SU-DHL-6 (cell line): ENCODE data around the gene ATP2A2.

ENCODE experiments used
- H2AFZ ChIP-seq: fragments of 200-600 bp; sonication (generic); 2 replicates; pipeline ENCODE4 v1.6.1; 2014; ENCODE audit warnings: low read depth, mild to moderate bottlenecking, moderate library complexity, mixed read lengths, antibody characterized with exemption, low read length; ENCODE audit not compliant: severe bottlenecking
- H3F3A ChIP-seq: fragments of 200-600 bp; shearing (Covaris generic); 2 replicates; pipeline ENCODE4 v1.6.0; 2016; ENCODE audit warnings: antibody characterized with exemption, mild to moderate bottlenecking; ENCODE audit not compliant: insufficient read depth
- H3K27ac ChIP-seq: fragments of 200-600 bp; sonication (generic); 2 replicates; pipeline ENCODE4 v1.5.1; 2016; ENCODE audit warnings: low read depth, mild to moderate bottlenecking, low read length, moderate library complexity, mixed read lengths
- H3K27me3 ChIP-seq: fragments of 200-600 bp; sonication (generic), shearing (Covaris generic); 2 replicates; pipeline ENCODE4 v1.6.0; 2014; ENCODE audit warnings: mild to moderate bottlenecking, low read length
- H3K36me3 ChIP-seq: fragments of 200-600 bp; sonication (generic); 2 replicates; pipeline ENCODE4 v1.6.1; 2014; ENCODE audit warnings: mild to moderate bottlenecking, low read length, mixed read lengths
- H3K4me2 ChIP-seq: fragments of 300-600, 200-600 bp; shearing (Covaris generic), sonication (generic); 2 replicates; pipeline ENCODE4 v1.6.0; 2014; ENCODE audit warnings: low read length, low read depth, mild to moderate bottlenecking; ENCODE audit not compliant: poor library complexity, severe bottlenecking
- H3K4me3 ChIP-seq: fragments of 200-600 bp; sonication (generic); 2 replicates; pipeline ENCODE4 v1.5.1; 2014; ENCODE audit warnings: antibody characterized with exemption, low read length, mild to moderate bottlenecking, mixed read lengths; ENCODE audit not compliant: insufficient read depth, poor library complexity, severe bottlenecking
- H3K79me2 ChIP-seq: fragments of 200-600 bp; sonication (generic); 2 replicates; pipeline ENCODE4 v1.6.1; 2014; ENCODE audit warnings: mild to moderate bottlenecking, low read length, moderate library complexity; ENCODE audit not compliant: insufficient read depth
- H3K9ac ChIP-seq: fragments of 200-600 bp; sonication (generic); 2 replicates; pipeline ENCODE4 v1.7.0; 2014; ENCODE audit warnings: mild to moderate bottlenecking, low read length
- H3K9me2 ChIP-seq: fragments of 200-600 bp; sonication (generic); replicated peaks from 2 replicates; pipeline ENCODE4 v1.6.1; 2014; ENCODE audit warnings: low read length; ENCODE audit not compliant: insufficient read depth
- H3K9me3 ChIP-seq: fragments of 200-600 bp; sonication (generic); 2 replicates; pipeline ENCODE4 v1.6.1; 2014; ENCODE audit warnings: low read length, mixed read lengths; ENCODE audit not compliant: insufficient read depth
- H4K20me1 ChIP-seq: fragments of 200-600 bp; sonication (generic); 2 replicates; pipeline ENCODE4 v1.6.1; 2014; ENCODE audit warnings: low read depth, mild to moderate bottlenecking, antibody characterized with exemption, low read length, moderate library complexity, mixed read lengths
- EZH2phosphoT487 ChIP-seq: fragments of 200-600 bp; sonication (generic), shearing (Covaris generic); conservative IDR thresholded peaks from 2 replicates; pipeline ENCODE4 v1.6.1; 2018; ENCODE audit warnings: mild to moderate bottlenecking, antibody characterized with exemption, low read length, moderate library complexity, mixed read lengths
- TF ChIP-seq, protein P1 (sequence below): fragments of 200-600 bp; sonication (generic); IDR thresholded peaks from one replicate; pipeline ENCODE4 v1.5.1; 2017; ENCODE audit warnings: antibody characterized with exemption, mild to moderate bottlenecking, low read length, moderate library complexity; ENCODE audit not compliant: insufficient read depth, poor library complexity, severe bottlenecking

The ATP2A2 gene

GRCh38 chr12:110330544-110330943, 49.5 kb downstream of the ATP2A2 start:
- TF ChIP-seq, protein P1, sequence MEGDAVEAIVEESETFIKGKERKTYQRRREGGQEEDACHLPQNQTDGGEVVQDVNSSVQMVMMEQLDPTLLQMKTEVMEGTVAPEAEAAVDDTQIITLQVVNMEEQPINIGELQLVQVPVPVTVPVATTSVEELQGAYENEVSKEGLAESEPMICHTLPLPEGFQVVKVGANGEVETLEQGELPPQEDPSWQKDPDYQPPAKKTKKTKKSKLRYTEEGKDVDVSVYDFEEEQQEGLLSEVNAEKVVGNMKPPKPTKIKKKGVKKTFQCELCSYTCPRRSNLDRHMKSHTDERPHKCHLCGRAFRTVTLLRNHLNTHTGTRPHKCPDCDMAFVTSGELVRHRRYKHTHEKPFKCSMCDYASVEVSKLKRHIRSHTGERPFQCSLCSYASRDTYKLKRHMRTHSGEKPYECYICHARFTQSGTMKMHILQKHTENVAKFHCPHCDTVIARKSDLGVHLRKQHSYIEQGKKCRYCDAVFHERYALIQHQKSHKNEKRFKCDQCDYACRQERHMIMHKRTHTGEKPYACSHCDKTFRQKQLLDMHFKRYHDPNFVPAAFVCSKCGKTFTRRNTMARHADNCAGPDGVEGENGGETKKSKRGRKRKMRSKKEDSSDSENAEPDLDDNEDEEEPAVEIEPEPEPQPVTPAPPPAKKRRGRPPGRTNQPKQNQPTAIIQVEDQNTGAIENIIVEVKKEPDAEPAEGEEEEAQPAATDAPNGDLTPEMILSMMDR, result no peak
- no peak for TF ChIP-seq EZH2phosphoT487
- H3K9ac ChIP-seq, result no peak overlapping the region
- no peaks in the 10 kb centered on the region for H3K9me2 ChIP-seq
- H3F3A ChIP-seq, result peaks cover 12% of the 10 kb centered on the region
- peaks cover 59% of the 10 kb centered on the region for H3K79me2 ChIP-seq
- no peak overlapping the region for H2AFZ ChIP-seq
- no peak overlapping the region for H3K4me2 ChIP-seq
- no peak overlapping the region for H3K27ac ChIP-seq
- H3K4me3 ChIP-seq, result no peak overlapping the region
- no peaks in the 10 kb centered on the region for H3K27me3 ChIP-seq
- H3K9me3 ChIP-seq, result no peaks in the 10 kb centered on the region
- H3K36me3 ChIP-seq, result peaks cover 65% of the 10 kb centered on the region
- peaks cover 8% of the 10 kb centered on the region for H4K20me1 ChIP-seq

DNA sequence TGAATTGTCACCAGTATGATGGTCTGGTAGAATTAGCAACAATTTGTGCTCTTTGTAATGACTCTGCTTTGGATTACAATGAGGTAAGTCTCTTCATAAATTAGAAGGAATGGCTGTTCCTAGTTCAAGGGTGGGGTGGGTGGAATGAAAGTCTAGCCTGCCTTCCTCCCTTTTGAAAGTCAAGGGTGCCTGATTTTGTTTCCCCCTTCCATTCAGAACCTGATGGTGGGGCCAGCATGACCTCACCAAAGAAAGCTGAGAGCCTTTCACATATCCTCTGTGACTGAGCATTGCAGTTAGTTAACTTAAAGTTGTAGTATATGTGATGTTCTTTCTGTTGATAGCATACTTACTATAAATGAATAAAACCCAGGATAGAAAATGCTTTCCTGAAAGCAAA, 52.2 kb downstream of the ATP2A2 start:
- peaks cover 12% of the 10 kb centered on the region for H3F3A ChIP-seq
- peaks cover 36% of the 10 kb centered on the region for H3K79me2 ChIP-seq
- H3K4me3 ChIP-seq, result no peak overlapping the region
- no peak overlapping the region for H3K9ac ChIP-seq
- H3K4me2 ChIP-seq, result no peak overlapping the region
- H3K9me3 ChIP-seq, result no peaks in the 10 kb centered on the region
- no peak overlapping the region for H3K27ac ChIP-seq
- no peaks in the 10 kb centered on the region for H3K9me2 ChIP-seq
- peaks cover 53% of the 10 kb centered on the region for H3K36me3 ChIP-seq
- H3K27me3 ChIP-seq, result no peaks in the 10 kb centered on the region
- H2AFZ ChIP-seq, result no peak overlapping the region
- peaks cover 8% of the 10 kb centered on the region for H4K20me1 ChIP-seq
- no peak for TF ChIP-seq EZH2phosphoT487
- TF ChIP-seq, protein P1, result no peak

DNA sequence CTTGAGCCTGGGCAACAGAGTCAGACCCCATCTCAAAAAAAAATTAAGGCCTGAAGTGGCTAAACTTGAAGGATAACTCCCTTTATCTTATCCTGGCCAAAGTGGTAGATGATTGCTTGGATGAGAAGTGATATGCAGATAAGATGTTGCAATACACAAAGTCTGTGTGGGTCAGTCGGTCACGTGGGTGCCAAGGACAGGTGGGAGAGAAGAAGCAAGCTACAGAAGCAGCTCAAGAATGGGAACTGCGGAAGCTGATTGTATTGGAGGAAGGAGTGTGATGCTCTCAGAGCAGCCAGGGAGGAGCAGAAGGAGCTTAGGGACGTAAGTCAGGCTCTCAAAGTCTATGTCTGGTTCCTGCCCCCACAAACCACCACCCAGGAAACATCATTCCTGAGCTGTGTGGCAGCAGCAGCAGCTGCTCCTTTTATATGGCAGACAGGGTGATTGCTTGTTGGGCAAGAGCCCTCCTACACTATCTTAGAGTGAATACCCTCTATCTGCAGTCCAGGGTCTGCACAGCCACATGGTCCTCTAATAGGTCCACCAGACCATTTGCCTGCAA, 54.5 kb downstream of the ATP2A2 start:
- H3K27me3 ChIP-seq, result no peaks in the 10 kb centered on the region
- H3K79me2 ChIP-seq, result peaks cover 16% of the 10 kb centered on the region
- no peaks in the 10 kb centered on the region for H3K9me3 ChIP-seq
- H3K4me2 ChIP-seq, result no peak overlapping the region
- no peak overlapping the region for H3K9ac ChIP-seq
- TF ChIP-seq, protein P1, result no peak
- TF ChIP-seq EZH2phosphoT487, result no peak
- no peaks in the 10 kb centered on the region for H3F3A ChIP-seq
- H2AFZ ChIP-seq, result no peak overlapping the region
- H3K27ac ChIP-seq, result no peak overlapping the region
- no peak overlapping the region for H3K4me3 ChIP-seq
- H4K20me1 ChIP-seq, result no peaks in the 10 kb centered on the region
- no peaks in the 10 kb centered on the region for H3K9me2 ChIP-seq
- H3K36me3 ChIP-seq, result peaks cover 53% of the 10 kb centered on the region
